ENCODE measurements around the gene TENM4.

DNA sequence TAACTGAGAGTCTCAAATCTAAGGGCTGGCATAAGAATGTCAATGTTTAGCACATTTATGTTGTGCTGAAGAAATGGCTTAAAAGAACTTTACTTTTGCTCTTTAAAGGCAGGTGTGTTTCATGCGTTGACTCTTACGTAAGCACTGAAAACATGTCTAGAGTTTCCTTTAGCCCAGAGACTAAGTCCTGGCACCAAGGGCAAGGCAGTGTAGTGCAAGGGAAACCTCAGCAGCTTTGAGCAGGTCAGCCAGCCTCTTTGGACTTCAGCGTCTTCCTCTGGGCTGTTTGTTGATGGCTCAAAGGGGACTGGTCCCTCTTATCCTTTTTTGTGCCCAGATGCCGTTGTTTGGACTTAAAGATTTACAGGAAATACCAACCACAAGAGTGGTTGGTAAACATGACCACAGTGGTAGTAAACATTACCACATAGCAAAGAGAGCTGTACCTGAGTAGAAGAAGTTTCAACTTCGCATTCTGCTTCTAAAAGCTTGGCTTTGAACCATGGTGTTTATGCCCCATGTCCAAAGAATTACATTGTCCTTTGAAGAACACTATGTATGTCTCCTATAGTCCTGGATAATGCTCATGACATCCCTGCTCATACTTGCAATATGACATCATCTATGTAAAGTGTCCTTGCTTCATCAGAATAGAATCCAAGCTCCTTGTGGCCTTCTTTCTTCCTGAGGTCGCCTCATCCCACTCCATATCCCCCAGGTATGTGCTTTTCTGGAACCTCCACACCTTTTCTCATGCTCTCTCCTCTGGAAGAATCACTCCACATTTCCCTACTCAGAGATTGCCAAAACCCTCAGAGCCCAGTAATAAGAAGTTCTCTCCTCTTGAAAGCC lies 23.5 kb downstream of the TENM4 start:
- TF ChIP-seq TAF1 (IDR thresholded peaks at IDR 0.05; ENCODE audit: low read depth) (no peak), TCF12 (IDR thresholded peaks at IDR 0.05; ENCODE audit: low read depth) (no peak)

Data from Ishikawa (cell line).